ENCODE results near the gene ETNK2.

DNA sequence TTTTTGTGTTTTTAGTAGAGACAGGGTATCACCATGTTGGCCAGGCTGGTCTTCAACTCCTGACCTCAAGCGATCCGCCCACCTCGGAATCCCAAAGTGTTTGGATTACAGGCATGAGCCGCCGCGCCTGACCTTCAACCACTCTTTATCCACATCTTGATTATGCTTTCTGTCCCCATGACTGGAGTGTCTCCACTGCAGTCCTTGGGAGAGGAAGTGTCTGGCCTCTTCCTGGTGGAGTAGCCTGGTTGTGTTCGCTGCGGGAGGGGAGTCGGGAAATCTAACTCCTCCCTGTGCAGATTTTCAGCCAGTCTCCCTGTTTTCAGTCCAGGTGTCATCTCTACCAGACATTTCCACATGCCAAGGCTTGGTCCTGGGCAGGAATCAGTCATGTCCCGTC, 34.8 kb upstream of the ETNK2 start:
- TF ChIP-seq POLR2AphosphoS5 (IDR thresholded peaks at IDR 0.05; ENCODE audit: low read depth, low read length) (no peak), SIN3A (IDR thresholded peaks at IDR 0.05; ENCODE audit: borderline replicate concordance, insufficient read depth, low read length) (no peak), TAF1 (IDR thresholded peaks at IDR 0.05; ENCODE audit: borderline replicate concordance, insufficient read depth, low read length) (no peak)

Measured in PFSK-1 (cell line).